Stimulated activated CD4-positive, alpha-beta T cell treated with anti-CD3 and anti-CD28 coated beads, Interleukin-1b, Interleukin-23, amount 100 ng/mL, for 1 hour (primary cell): Measurements from ENCODE around the gene ZBTB12.
"Not testable (repeated sequence)": the region's sequence is repeated elsewhere in the genome, so short reads cannot be mapped to it uniquely, and the experiment has no call there.

ENCODE experiments used
- DNase-seq, 2 donors: peaks; one replicate each; pipeline ENCODE4 v3.0.0-alpha.2; 2020; ENCODE audit warnings: low read depth in 2 of 2

Gene ZBTB12

GRCh38 chr6:31922942-31923341, 21.1 kb upstream of the ZBTB12 start:
- no peak for DNase-seq

GRCh38 chr6:31920811-31921210, 18.9 kb upstream of the ZBTB12 start:
- DNase-seq, result no peak

DNA sequence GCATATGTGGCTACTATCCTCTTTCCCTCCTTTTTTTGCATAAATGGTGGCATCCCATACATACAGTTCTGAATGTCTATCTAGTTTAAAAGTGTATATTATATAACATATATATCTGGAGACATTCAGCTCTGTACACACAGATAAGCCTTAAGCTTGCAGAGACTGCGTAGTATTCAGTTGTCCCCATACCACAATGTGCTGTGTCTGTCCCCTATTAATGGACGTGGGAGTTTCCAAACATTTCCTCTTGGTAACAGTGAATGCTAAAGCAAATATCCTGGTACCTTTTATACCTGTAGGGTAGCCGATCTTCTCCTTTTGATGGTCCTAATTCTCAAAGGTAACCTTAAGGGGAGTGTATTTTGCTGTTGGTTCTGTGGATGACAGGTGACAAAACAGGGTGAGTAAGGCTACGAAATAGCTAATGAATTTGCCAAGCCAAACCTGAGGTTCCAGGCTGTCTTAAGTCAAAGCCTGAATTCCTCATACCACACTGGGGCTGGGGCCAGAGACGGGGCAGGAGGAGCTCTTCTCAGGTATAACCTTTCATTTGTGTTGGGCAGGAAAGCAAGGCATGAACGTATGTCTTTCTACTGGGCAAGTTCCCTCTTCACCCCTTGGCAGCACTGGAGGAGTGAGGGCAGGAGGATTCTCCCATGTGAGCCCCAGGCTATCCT, 17.9 kb upstream of the ZBTB12 start:
- DNase-seq, result no peak

- no peak for DNase-seq
Measured at GRCh38 chr6:31918069-31918720, 16.3 kb upstream of the ZBTB12 start.

DNA sequence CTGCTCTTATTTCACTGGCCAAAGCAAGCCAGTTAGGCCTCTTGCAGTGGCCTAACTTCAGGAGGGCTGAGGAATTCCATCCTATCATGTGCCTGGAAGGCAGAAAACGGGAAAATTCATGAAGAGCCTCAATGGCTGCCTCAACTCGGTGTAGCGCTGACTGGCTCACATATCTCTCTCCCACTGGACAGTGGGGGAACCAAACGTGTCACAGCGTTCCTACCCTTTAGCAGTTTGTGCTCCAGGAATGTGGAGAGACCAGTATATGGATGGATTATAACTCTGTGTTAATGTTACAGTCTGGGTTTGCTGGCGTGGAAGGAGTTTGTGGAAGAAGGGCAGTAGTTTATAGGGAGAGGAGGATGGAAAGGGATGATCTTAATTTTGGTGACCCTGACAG, 13.9 kb upstream of the ZBTB12 start:
- no peak for DNase-seq

GRCh38 chr6:31915351-31915750, 13.5 kb upstream of the ZBTB12 start:
- no peak for DNase-seq

DNA sequence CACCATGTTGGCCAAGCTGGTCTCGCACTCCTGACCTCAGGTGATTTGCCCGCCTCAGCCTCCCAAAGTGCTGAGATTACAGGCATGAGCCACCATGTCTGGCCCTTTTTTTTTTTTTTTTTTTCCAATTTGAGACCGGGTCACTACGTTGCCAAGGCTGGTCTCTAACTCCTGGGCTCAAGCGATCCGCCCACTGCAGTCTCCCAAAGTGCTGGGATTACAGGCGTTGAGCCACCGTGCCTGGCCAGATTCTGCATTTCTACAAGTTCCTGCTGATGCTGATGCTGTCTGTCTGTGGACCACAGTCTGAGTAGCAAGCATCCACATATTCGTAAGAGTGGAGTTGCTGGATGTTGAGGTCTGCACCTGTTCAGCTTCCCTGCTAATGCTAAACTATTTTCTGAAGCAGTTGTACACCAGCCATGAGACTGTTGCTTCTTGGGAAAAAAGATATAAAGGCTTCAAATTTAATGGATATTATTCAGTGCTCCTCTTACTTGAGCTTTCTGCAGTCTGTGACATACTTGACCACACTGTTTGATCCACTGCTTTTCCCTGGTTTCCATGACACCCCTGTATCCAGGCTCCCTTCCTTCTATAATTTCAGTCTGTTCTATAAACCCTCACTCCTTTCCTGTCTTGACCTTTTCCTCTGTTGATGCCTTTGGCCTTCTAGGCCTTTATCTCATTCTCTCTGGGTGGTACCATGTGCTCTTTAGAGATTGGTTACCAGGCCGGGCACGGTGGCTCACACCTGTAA, 10.1 kb upstream of the ZBTB12 start:
- DNase-seq, result no peak

DNA sequence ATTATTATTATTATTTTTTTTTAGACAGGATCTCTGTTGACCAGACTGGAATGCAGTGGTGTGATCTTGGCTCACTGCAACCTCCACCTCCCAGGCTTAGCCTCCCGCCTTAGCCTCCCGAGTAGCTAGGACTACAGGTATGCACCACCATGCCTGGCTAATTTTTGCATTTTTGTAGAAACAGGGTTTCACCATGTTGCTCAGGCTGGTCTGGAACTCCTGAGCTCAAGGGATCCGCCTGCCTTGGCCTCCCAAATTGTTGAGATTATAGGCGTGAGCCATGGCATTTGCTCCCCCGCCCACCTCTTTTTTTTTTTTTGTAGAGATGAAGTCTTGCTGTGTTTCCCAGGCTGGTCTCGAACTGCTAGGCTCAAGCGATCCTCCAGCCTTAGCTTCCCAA, 7.4 kb upstream of the ZBTB12 start:
- not testable (repeated sequence) for DNase-seq

DNA sequence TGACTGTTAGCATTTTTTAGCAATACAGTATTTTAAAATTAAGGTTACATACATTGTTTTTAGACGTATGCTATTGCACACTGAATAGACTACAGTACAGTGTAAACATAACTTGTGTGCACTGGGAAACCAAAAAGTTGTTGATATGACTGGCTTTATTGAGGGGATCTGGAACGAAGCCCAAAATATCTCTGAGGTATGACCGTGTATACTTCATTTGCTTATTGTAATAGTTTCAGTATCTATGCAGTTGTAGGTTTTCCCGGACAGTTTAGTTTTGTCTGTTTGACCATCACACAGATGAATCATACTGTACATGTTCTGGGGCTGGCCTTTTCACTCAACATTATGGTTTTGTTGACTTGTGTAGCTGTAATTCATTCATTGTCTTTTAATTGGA, 6.9 kb upstream of the ZBTB12 start:
- DNase-seq, result no peak

DNA sequence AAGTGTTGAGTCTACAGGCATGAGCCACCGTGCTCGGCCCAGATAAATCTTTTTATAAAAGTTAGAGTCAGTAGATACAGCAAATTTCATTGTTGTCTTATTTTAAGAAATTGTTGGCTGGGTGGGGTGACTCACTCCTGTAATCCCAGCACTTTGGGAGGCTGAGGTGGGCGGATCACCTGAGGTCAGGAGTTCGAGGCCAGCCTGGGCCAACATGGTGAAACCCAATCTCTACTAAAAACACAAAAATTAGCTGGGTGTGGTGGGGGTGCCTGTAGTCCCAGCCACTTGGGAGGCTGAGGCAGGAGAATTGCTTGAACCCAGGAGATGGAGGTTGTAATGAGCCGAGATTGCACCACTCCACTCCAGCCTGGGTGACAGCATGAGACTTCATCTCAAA, 6.4 kb upstream of the ZBTB12 start:
- not testable (repeated sequence) for DNase-seq

- no peak for DNase-seq
Measured at GRCh38 chr6:31907158-31907813, 5.4 kb upstream of the ZBTB12 start.

GRCh38 chr6:31906727-31907126, 4.8 kb upstream of the ZBTB12 start:
- DNase-seq, result not testable (repeated sequence)

DNA sequence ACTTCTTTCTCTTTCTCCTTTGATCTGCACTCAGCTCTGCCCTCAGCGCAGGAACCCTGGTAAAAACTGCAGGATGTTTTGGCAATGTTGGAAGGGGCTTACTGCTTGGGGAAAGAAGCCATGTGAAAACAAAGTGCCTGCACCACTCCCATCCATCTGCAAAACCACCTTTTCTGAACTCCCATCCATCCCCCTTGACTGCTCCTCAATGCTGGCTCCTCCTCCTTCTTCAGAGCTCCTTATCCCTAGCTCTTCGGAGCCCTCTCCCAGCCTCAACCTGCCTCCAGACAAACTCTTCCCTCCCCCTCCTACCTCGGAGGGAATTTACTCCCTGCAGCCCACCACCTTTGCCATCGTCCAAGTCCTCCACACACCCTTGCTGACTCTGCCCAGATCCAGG, 4.2 kb upstream of the ZBTB12 start:
- no peak for DNase-seq

- no peak for DNase-seq
Measured at GRCh38 chr6:31905041-31905440, 3.2 kb upstream of the ZBTB12 start.

GRCh38 chr6:31903957-31904356, 2.1 kb upstream of the ZBTB12 start:
- no peak for DNase-seq

- peak in 1 of 2 donors; percentile 51 for DNase-seq
Measured at GRCh38 chr6:31901415-31901952, 402 bp downstream of the ZBTB12 start.

DNA sequence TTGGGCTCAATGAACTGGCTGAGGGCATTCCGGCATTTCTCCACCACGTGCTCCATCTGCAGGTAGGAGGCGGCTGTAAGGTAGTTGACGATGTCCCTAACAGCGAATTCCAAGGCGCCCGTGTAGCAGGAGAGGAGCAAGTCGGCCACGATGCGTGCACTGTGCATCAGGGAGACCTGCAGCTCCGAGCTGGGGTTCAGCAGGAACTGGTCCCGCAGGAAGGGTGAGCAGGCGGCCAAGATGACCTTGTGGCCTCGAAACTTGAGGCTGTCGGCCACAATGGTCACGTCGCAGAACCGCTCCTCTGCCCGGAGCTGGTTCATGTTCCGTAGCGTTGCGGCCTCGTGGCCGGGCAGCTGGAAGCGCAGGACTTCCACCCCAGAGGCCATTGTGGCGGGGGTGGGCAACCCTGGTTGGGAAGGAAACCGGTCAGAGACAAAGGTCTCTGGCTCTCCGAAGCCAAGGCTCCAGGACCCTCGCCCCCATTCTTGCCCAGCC, 920 bp downstream of the ZBTB12 start:
- no peak for DNase-seq

DNA sequence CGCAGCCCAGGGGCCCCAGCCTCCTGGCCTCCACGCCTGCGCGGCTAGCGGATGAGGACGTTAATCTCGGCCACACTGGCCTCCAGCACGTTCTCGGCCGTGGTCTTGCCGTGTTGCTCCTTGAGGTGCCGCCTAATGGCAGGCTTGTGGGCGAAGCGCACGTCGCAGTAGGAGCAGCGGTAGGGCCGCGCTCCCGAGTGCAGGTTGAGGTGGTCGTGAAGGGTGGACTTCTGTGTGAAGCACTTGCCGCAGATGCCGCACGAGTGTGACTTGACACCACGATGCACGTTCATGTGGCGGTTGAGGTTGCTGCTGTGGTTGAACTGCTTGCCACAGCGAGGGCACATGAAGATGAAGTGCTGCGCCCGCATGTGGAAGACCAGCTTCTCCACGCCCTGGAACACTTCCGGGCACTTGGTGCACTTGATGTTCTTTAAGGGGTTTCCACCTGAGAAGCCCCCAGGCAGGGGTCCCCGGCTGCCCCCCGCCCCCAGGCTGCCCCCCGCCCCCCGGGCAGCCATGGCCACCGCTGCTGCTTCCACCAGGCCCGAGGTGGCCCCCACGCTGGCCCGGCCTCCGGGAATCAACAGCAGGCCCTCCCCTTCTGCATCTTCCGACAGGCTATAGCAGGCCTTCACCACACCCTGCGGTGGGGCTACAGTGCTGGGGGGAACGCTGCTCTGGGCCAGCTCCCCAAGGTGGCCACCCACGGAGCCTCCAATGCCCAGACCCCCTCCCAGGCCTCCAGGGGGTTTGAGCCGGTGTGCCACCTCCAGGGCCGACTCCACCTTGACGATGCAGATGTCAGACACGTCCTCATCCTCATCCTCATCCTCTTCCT, 1.8 kb downstream of the ZBTB12 start:
- DNase-seq, result no peak

DNA sequence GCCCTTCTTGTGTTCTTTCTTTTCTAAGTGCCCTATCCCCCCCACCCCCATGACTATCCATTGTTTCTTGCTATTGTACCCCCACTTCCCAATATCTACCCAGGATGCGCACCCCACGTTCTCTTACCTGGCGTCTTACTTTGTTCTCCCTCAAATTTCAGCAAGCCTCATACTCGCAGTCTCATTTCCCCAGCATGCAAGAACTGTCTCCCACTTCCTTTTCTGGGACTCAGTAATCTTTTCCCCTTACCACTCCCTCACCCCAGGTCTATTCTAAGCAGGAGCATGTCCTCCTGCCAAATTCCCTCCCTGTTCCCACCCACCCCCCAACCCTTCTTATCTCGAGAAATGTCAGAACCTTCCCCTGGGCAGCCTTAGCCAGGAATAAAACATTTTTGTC, 2.7 kb downstream of the ZBTB12 start:
- no peak for DNase-seq

DNA sequence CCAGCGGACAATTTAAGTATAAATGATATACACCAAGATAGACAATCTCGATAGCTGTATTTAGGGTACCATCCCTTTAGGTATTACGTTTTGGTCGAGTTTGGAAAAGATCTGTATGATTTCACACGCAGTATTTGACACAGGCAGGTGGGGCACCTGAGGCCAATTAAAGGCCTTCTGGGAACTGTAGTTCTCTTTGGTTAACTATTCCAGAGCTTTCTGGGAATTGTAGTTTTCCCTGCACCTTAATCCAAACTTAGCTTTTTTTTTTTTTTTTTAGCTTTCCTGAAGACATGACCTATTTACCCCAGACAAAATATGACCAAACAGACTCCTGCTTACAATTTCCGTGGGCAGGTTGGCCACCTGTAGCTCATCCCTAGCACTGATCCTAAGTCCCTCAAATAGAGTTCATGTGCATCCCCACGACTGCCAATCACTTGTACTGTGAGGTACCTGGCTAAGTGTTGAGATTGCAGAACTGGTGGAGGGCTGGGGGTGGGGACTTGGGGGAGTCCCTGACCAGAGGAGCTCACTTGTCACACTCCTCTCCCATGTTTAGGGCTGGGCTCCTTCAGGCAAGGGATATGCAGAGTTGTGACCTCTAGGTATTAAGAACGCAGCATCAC, 3.4 kb downstream of the ZBTB12 start:
- DNase-seq, result no peak
